NOMO-1 treated with DMSO at 0.1 percent for 48 hours (cell line): Measurements from ENCODE around the gene ANO6.
"Not testable (repeated sequence)": the region's sequence is repeated elsewhere in the genome, so short reads cannot be mapped to it uniquely, and the experiment has no call there.

Experiments used
- DNase-seq: peaks from one replicate; lab custom pipeline; 2025; ENCODE audit not compliant: unreplicated experiment; lab: John Stamatoyannopoulos, UW

ANO6 gene

GRCh38 chr12:45215419-45216229, at the start of gene ANO6:
TSS of gene ANO6 (plus strand) at chr12:45216095. CDS start at chr12:45216322, 227 bp downstream.
- DNase-seq = peak; percentile 88

- no peak for DNase-seq
Measured at GRCh38 chr12:45168976-45169375, 46.9 kb upstream of the ANO6 start.

GRCh38 chr12:45170456-45171042, 45.3 kb upstream of the ANO6 start:
- peak; percentile 57 for DNase-seq

GRCh38 chr12:45173293-45173692, 42.6 kb upstream of the ANO6 start:
- DNase-seq = not testable (repeated sequence)

- DNase-seq = no peak
Measured at GRCh38 chr12:45174595-45174994, 41.3 kb upstream of the ANO6 start.

GRCh38 chr12:45178771-45179170, 37.1 kb upstream of the ANO6 start:
- DNase-seq = no peak

- no peak for DNase-seq
Measured at GRCh38 chr12:45182511-45182910, 33.4 kb upstream of the ANO6 start.

GRCh38 chr12:45183246-45183645, 32.6 kb upstream of the ANO6 start:
- DNase-seq = peak; percentile 22

GRCh38 chr12:45184147-45184963, 31.5 kb upstream of the ANO6 start:
- DNase-seq = peak; percentile 93

GRCh38 chr12:45186762-45187161, 29.1 kb upstream of the ANO6 start:
- DNase-seq = peak; percentile 14

- no peak for DNase-seq
Measured at GRCh38 chr12:45189766-45190403, 26.0 kb upstream of the ANO6 start.

GRCh38 chr12:45191239-45191638, 24.7 kb upstream of the ANO6 start:
- DNase-seq = no peak

GRCh38 chr12:45192707-45193106, 23.2 kb upstream of the ANO6 start:
- no peak for DNase-seq

- DNase-seq = peak; percentile 85
Measured at GRCh38 chr12:45200491-45201043, 15.3 kb upstream of the ANO6 start.

- DNase-seq = no peak
Measured at GRCh38 chr12:45203767-45204166, 12.1 kb upstream of the ANO6 start.

GRCh38 chr12:45204757-45205156, 11.1 kb upstream of the ANO6 start:
- peak; percentile 28 for DNase-seq

GRCh38 chr12:45205165-45205825, 10.6 kb upstream of the ANO6 start:
- DNase-seq = peak; percentile 65

- no peak for DNase-seq
Measured at GRCh38 chr12:45208604-45209487, 7.0 kb upstream of the ANO6 start.

GRCh38 chr12:45209784-45210183, 6.1 kb upstream of the ANO6 start:
- DNase-seq = no peak
